GM12878 (cell line): Measurements from ENCODE around the gene PCSK6.

Experiments
- CBX5 ChIP-seq: sonication (generic); IDR thresholded peaks from 2 replicates; pipeline ENCODE4 v1.6.1; 2016; ENCODE audit warnings: low read depth, moderate library complexity, mild to moderate bottlenecking, inconsistent platforms
- CEBPB ChIP-seq, 2 experiments: fragments of 150-350 bp in 1 of 2; IDR thresholded peaks; 2 replicates each; pipeline ENCODE4 v1.6.1; 2012 to 2014; ENCODE audit warnings: low read depth in 2 of 2, low read length in 2 of 2, borderline replicate concordance in 1 of 2, inconsistent platforms in 1 of 2
- EZH2 ChIP-seq: IDR thresholded peaks from 2 replicates; pipeline ENCODE4 v1.6.1; 2012; ENCODE audit warnings: low read depth, mild to moderate bottlenecking, control low read depth, inconsistent platforms, low read length, borderline replicate concordance; ENCODE audit not compliant: control insufficient read depth
- NFYB ChIP-seq: IDR thresholded peaks from 2 replicates; pipeline ENCODE4 v1.6.1; 2011; ENCODE audit warnings: low read depth, mild to moderate bottlenecking, low read length, improper control_type of control experiment, moderate library complexity; ENCODE audit not compliant: insufficient read depth
- POLR2A ChIP-seq: IDR thresholded peaks from 2 replicates; pipeline ENCODE4 v1.6.1; 2011; ENCODE audit warnings: low read depth, mild to moderate bottlenecking, low read length
- RAD21 ChIP-seq: IDR thresholded peaks from 2 replicates; pipeline ENCODE4 v1.6.1; 2011; ENCODE audit warnings: mild to moderate bottlenecking, low read depth, low read length, moderate library complexity; ENCODE audit not compliant: insufficient read depth
- RB1 ChIP-seq: fragments of 450-650 bp; formaldehyde crosslinking; IDR thresholded peaks from 2 replicates; pipeline ENCODE4 v1.6.1; 2017; ENCODE audit warnings: mild to moderate bottlenecking, borderline replicate concordance
- REST ChIP-seq: IDR thresholded peaks from 2 replicates; pipeline ENCODE4 v1.6.1; 2012; ENCODE audit warnings: mild to moderate bottlenecking, low read depth, low read length
- SRF ChIP-seq, 2 experiments: IDR thresholded peaks; 2 replicates each; pipeline ENCODE4 v1.6.1; 2011; ENCODE audit warnings: low read depth in 2 of 2, low read length in 2 of 2, mild to moderate bottlenecking in 1 of 2, moderate library complexity in 1 of 2
- TAF1 ChIP-seq: IDR thresholded peaks from 2 replicates; pipeline ENCODE4 v1.6.1; 2011; ENCODE audit warnings: mild to moderate bottlenecking, low read depth, low read length, borderline replicate concordance
- TF ChIP-seq, protein P1 (sequence below): fragments of 450-650 bp; IDR thresholded peaks from 2 replicates; pipeline ENCODE4 v1.6.1; 2016; ENCODE audit warnings: mild to moderate bottlenecking
- TF ChIP-seq, protein P2 (sequence below), 3 experiments: IDR thresholded peaks in 2 of 3; conservative IDR thresholded peaks in 1 of 3; 2 replicates each; pipeline ENCODE4 v1.5.1; 2011; ENCODE audit warnings: low read depth in 3 of 3, low read length in 3 of 3, mild to moderate bottlenecking in 3 of 3, control low read depth in 2 of 3, moderate library complexity in 2 of 3, inconsistent platforms in 1 of 3, mixed read lengths in 1 of 3; ENCODE audit not compliant: control insufficient read depth in 2 of 3, insufficient read depth in 1 of 3; ENCODE audit errors: extremely low read depth in 1 of 3
- TF ChIP-seq, protein P3 (sequence below): IDR thresholded peaks from 2 replicates; pipeline ENCODE4 v1.6.1; 2012; ENCODE audit warnings: low read depth, low read length, improper control_type of control experiment
- TF ChIP-seq, protein P4 (sequence below): IDR thresholded peaks from 2 replicates; pipeline ENCODE4 v1.6.1; 2012; ENCODE audit warnings: low read depth, low read length, improper control_type of control experiment

- TF ChIP-seq, protein P1, sequence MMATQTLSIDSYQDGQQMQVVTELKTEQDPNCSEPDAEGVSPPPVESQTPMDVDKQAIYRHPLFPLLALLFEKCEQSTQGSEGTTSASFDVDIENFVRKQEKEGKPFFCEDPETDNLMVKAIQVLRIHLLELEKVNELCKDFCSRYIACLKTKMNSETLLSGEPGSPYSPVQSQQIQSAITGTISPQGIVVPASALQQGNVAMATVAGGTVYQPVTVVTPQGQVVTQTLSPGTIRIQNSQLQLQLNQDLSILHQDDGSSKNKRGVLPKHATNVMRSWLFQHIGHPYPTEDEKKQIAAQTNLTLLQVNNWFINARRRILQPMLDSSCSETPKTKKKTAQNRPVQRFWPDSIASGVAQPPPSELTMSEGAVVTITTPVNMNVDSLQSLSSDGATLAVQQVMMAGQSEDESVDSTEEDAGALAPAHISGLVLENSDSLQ = no peak
- no peak for TF ChIP-seq SRF (IDR thresholded peaks at IDR 0.05; ENCODE audit: low read depth in 2 of 2, low read length in 2 of 2)
- no peak for TF ChIP-seq EZH2
- TF ChIP-seq, protein P2, sequence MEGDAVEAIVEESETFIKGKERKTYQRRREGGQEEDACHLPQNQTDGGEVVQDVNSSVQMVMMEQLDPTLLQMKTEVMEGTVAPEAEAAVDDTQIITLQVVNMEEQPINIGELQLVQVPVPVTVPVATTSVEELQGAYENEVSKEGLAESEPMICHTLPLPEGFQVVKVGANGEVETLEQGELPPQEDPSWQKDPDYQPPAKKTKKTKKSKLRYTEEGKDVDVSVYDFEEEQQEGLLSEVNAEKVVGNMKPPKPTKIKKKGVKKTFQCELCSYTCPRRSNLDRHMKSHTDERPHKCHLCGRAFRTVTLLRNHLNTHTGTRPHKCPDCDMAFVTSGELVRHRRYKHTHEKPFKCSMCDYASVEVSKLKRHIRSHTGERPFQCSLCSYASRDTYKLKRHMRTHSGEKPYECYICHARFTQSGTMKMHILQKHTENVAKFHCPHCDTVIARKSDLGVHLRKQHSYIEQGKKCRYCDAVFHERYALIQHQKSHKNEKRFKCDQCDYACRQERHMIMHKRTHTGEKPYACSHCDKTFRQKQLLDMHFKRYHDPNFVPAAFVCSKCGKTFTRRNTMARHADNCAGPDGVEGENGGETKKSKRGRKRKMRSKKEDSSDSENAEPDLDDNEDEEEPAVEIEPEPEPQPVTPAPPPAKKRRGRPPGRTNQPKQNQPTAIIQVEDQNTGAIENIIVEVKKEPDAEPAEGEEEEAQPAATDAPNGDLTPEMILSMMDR (IDR thresholded peaks at IDR 0.05 in 2 of 3, conservative IDR thresholded peaks at IDR 0.05 in 1 of 3; ENCODE audit: control insufficient read depth in 2 of 3, extremely low read depth in 1 of 3, insufficient read depth in 1 of 3, low read depth in 3 of 3, low read length in 3 of 3) = no peak
- TF ChIP-seq REST = no peak
- TF ChIP-seq NFYB = no peak
- TF ChIP-seq, protein P3, sequence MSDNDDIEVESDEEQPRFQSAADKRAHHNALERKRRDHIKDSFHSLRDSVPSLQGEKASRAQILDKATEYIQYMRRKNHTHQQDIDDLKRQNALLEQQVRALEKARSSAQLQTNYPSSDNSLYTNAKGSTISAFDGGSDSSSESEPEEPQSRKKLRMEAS = no peak
- TF ChIP-seq CEBPB (IDR thresholded peaks at IDR 0.05; ENCODE audit: borderline replicate concordance in 1 of 2, low read depth in 2 of 2, low read length in 2 of 2) = no peak
- TF ChIP-seq TAF1 = no peak
- TF ChIP-seq, protein P4, sequence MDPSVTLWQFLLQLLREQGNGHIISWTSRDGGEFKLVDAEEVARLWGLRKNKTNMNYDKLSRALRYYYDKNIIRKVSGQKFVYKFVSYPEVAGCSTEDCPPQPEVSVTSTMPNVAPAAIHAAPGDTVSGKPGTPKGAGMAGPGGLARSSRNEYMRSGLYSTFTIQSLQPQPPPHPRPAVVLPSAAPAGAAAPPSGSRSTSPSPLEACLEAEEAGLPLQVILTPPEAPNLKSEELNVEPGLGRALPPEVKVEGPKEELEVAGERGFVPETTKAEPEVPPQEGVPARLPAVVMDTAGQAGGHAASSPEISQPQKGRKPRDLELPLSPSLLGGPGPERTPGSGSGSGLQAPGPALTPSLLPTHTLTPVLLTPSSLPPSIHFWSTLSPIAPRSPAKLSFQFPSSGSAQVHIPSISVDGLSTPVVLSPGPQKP = no peak
- TF ChIP-seq RAD21 = no peak
- no peak for TF ChIP-seq POLR2A
- TF ChIP-seq RB1 = no peak
- TF ChIP-seq CBX5 = no peak
Measured at GRCh38 chr15:101348643-101349042, 140.9 kb downstream of the PCSK6 start.
